ENCODE results near the gene NPAS3.

DNA sequence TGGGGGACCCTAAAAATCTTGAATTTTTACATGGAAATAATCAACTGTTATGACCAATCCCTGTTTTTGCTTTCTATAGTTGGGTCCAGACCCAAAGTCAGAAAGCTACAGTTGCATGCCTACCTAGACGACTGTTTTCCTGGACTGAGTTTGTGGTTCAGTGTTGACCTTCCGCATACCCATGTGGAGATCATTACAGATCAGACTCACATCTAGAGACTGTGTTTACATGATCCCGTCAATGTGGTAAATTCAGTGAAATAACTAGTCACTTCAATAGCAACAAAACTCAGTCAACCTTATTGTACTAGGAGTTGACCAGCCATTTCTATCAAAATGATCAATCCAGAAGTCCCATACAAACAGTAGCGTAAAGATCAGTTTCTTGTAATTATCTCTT is 754.6 kb downstream of the NPAS3 start:
- TF ChIP-seq, protein P1, sequence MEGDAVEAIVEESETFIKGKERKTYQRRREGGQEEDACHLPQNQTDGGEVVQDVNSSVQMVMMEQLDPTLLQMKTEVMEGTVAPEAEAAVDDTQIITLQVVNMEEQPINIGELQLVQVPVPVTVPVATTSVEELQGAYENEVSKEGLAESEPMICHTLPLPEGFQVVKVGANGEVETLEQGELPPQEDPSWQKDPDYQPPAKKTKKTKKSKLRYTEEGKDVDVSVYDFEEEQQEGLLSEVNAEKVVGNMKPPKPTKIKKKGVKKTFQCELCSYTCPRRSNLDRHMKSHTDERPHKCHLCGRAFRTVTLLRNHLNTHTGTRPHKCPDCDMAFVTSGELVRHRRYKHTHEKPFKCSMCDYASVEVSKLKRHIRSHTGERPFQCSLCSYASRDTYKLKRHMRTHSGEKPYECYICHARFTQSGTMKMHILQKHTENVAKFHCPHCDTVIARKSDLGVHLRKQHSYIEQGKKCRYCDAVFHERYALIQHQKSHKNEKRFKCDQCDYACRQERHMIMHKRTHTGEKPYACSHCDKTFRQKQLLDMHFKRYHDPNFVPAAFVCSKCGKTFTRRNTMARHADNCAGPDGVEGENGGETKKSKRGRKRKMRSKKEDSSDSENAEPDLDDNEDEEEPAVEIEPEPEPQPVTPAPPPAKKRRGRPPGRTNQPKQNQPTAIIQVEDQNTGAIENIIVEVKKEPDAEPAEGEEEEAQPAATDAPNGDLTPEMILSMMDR (IDR thresholded peaks at IDR 0.05) = no peak
- TF ChIP-seq POLR2AphosphoS5 (IDR thresholded peaks at IDR 0.05) = no peak

All from breast epithelium (tissue), 3 donors.